K562 (cell line): ENCODE data around the gene JAK3. TPM values are rescaled to one million over a fixed set of nuclear protein-coding genes. Genes with fewer than 3 reads are reported as not detected.
A peak's percentile ranks its signal among the peaks of the same experiment; 100 is the strongest.

Source experiments
- CC2D1A ChIP-seq: fragments of 450-650 bp; IDR thresholded peaks from 2 replicates; pipeline ENCODE4 v1.6.1; 2017; ENCODE audit warnings: mild to moderate bottlenecking
- CHD2 ChIP-seq: IDR thresholded peaks from 2 replicates; pipeline ENCODE4 v1.6.1; 2011; ENCODE audit warnings: low read depth, low read length
- CREB3L1 ChIP-seq: fragments of 450-650 bp; IDR thresholded peaks from 2 replicates; pipeline ENCODE4 v1.6.1; 2014; ENCODE audit warnings: low read depth, mild to moderate bottlenecking, moderate library complexity, borderline replicate concordance
- GATA2 ChIP-seq: sonication (generic); formaldehyde crosslinking; IDR thresholded peaks from 2 replicates; pipeline ENCODE4 v1.4.0; 2020; ENCODE audit warnings: mild to moderate bottlenecking, missing genetic modification reagents
- KAT8 ChIP-seq: fragments of 450-650 bp; IDR thresholded peaks from 2 replicates; pipeline ENCODE4 v1.6.1; 2016; ENCODE audit warnings: low read depth, mild to moderate bottlenecking
- ZC3H4 ChIP-seq: sonication (generic); formaldehyde crosslinking; IDR thresholded peaks from 2 replicates; pipeline ENCODE4 v1.9.0; 2021; ENCODE audit warnings: missing genetic modification reagents, borderline replicate concordance
- ZNF212 ChIP-seq: fragments of 450-650 bp; formaldehyde crosslinking; IDR thresholded peaks from 2 replicates; pipeline ENCODE4 v1.4.0; 2020; ENCODE audit warnings: mild to moderate bottlenecking
- ZNF584 ChIP-seq: fragments of 200-800 bp; sonication (Bioruptor generic); IDR thresholded peaks from 2 replicates; pipeline ENCODE4 v1.6.1; 2016; ENCODE audit warnings: low read depth, mild to moderate bottlenecking, missing genetic modification characterization, missing compliant biosample characterization
- polyA plus RNA-seq, 8 experiments: library from polyadenylated mRNA; depleted of rRNA in 4 of 8; stranded (reverse) in 5 of 8; unstranded in 3 of 8; fragments of >200 nt; fragmentation: Nextera tagmentation in 2 of 8; fragmentation: Illumina TruSeq in 1 of 8; extraction: Ambion mirVana in 2 of 8; extraction: Trizol in 1 of 8; gene quantifications; 2 replicates each; pipeline versions ENCODE4 v1.2.1 to v1.2.3, GENCODE V29; 2011 to 2014; ENCODE audit warnings: inconsistent platforms in 1 of 8, missing spikeins in 1 of 8
- total RNA-seq, 7 experiments: library from RNA; depleted of rRNA in 6 of 7; stranded (reverse); fragments of >200 nt in 6 of 7; fragmentation: Illumina TruSeq in 2 of 7; extraction: Trizol in 2 of 7; gene quantifications; 2 replicates each; pipeline versions ENCODE4 v1.2.1 to v1.2.3, GENCODE V29; 2011 to 2021; ENCODE audit warnings: low replicate concordance in 1 of 7
- TF ChIP-seq, protein P1 (sequence below): fragments of 200-600 bp; sonication (generic); IDR thresholded peaks from one replicate; pipeline ENCODE4 v1.6.1; 2012; ENCODE audit warnings: mild to moderate bottlenecking, low read depth, low read length, inconsistent platforms
- TF ChIP-seq, protein P2 (sequence below): sonication (generic); formaldehyde crosslinking; IDR thresholded peaks from 2 replicates; pipeline ENCODE4 v1.8.0; 2022; ENCODE audit warnings: mild to moderate bottlenecking, missing genetic modification reagents
- TF ChIP-seq, protein P3 (sequence below): fragments of 250-450 bp; sonication (Bioruptor Pico); IDR thresholded peaks from 2 replicates; pipeline ENCODE4 v1.5.0; 2021

JAK3 gene
- total and polyA plus RNA-seq, 9 of the 15 experiments (the other 6 are each of a cell fraction or from before 2014, with no cell fraction given), result 0.01 to 0.18 (median 0.07) TPM; not detected in 1

DNA sequence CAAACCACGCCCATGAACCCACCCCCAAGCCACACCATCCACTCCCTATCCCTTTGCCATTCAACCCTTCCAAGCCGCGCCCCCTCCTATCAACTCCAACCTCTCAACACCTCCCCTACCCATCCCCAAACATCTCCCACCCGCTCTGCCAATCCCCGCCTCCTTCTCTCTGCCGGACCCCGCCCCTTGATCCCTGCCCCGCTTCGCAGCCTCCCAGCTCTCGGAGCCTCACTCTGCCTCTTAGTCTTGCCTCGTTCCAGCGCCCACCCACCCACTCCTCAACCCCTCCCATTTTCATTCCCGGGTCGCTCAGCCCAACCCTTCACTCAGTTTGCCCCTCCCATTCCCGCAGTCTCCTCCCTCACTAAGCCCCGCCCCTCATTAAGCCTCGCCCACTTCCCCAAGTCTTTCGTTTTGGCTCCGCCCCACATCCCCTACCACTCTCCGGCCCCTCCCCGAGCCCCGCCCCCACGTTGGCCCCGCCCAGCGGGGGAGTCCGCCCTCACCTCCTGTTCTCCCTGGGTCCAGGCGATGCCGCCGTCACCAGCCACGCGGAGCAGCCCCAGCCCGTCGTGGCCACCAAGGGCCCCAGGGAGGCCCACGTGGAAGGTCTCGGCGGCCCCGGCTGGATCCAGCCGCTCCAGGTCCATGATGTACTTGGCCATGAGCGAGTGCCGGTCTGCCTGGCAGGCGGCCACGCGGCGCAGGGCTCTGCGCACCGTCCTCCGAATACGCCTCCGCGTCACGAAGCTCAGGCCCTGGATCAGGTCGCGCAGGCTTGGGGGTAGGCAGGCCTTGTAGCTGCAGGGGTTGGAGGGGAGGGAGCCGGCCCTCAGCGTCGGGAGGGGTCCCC, 5.7 kb downstream of the JAK3 start (continued):
- TF ChIP-seq CREB3L1 (peak; percentile 68; the same call in 1 of the 2 replicates), KAT8 (no peak), CHD2 (no peak), ZC3H4 (CRISPR knock-in tag) (no peak), GATA2 (no peak), CC2D1A (0 out of 2 replicates have a peak, but pooled peaks have one; percentile 41), ZNF584 (no peak), ZNF212 (CRISPR knock-in tag) (no peak)
- TF ChIP-seq, protein P1, sequence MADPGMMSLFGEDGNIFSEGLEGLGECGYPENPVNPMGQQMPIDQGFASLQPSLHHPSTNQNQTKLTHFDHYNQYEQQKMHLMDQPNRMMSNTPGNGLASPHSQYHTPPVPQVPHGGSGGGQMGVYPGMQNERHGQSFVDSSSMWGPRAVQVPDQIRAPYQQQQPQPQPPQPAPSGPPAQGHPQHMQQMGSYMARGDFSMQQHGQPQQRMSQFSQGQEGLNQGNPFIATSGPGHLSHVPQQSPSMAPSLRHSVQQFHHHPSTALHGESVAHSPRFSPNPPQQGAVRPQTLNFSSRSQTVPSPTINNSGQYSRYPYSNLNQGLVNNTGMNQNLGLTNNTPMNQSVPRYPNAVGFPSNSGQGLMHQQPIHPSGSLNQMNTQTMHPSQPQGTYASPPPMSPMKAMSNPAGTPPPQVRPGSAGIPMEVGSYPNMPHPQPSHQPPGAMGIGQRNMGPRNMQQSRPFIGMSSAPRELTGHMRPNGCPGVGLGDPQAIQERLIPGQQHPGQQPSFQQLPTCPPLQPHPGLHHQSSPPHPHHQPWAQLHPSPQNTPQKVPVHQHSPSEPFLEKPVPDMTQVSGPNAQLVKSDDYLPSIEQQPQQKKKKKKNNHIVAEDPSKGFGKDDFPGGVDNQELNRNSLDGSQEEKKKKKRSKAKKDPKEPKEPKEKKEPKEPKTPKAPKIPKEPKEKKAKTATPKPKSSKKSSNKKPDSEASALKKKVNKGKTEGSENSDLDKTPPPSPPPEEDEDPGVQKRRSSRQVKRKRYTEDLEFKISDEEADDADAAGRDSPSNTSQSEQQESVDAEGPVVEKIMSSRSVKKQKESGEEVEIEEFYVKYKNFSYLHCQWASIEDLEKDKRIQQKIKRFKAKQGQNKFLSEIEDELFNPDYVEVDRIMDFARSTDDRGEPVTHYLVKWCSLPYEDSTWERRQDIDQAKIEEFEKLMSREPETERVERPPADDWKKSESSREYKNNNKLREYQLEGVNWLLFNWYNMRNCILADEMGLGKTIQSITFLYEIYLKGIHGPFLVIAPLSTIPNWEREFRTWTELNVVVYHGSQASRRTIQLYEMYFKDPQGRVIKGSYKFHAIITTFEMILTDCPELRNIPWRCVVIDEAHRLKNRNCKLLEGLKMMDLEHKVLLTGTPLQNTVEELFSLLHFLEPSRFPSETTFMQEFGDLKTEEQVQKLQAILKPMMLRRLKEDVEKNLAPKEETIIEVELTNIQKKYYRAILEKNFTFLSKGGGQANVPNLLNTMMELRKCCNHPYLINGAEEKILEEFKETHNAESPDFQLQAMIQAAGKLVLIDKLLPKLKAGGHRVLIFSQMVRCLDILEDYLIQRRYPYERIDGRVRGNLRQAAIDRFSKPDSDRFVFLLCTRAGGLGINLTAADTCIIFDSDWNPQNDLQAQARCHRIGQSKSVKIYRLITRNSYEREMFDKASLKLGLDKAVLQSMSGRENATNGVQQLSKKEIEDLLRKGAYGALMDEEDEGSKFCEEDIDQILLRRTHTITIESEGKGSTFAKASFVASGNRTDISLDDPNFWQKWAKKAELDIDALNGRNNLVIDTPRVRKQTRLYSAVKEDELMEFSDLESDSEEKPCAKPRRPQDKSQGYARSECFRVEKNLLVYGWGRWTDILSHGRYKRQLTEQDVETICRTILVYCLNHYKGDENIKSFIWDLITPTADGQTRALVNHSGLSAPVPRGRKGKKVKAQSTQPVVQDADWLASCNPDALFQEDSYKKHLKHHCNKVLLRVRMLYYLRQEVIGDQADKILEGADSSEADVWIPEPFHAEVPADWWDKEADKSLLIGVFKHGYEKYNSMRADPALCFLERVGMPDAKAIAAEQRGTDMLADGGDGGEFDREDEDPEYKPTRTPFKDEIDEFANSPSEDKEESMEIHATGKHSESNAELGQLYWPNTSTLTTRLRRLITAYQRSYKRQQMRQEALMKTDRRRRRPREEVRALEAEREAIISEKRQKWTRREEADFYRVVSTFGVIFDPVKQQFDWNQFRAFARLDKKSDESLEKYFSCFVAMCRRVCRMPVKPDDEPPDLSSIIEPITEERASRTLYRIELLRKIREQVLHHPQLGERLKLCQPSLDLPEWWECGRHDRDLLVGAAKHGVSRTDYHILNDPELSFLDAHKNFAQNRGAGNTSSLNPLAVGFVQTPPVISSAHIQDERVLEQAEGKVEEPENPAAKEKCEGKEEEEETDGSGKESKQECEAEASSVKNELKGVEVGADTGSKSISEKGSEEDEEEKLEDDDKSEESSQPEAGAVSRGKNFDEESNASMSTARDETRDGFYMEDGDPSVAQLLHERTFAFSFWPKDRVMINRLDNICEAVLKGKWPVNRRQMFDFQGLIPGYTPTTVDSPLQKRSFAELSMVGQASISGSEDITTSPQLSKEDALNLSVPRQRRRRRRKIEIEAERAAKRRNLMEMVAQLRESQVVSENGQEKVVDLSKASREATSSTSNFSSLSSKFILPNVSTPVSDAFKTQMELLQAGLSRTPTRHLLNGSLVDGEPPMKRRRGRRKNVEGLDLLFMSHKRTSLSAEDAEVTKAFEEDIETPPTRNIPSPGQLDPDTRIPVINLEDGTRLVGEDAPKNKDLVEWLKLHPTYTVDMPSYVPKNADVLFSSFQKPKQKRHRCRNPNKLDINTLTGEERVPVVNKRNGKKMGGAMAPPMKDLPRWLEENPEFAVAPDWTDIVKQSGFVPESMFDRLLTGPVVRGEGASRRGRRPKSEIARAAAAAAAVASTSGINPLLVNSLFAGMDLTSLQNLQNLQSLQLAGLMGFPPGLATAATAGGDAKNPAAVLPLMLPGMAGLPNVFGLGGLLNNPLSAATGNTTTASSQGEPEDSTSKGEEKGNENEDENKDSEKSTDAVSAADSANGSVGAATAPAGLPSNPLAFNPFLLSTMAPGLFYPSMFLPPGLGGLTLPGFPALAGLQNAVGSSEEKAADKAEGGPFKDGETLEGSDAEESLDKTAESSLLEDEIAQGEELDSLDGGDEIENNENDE, result no peak
- TF ChIP-seq, protein P2, sequence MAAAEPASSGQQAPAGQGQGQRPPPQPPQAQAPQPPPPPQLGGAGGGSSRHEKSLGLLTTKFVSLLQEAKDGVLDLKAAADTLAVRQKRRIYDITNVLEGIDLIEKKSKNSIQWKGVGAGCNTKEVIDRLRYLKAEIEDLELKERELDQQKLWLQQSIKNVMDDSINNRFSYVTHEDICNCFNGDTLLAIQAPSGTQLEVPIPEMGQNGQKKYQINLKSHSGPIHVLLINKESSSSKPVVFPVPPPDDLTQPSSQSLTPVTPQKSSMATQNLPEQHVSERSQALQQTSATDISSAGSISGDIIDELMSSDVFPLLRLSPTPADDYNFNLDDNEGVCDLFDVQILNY, result peak; percentile 93; the same call in 1 of the 2 replicates
- TF ChIP-seq, protein P3, sequence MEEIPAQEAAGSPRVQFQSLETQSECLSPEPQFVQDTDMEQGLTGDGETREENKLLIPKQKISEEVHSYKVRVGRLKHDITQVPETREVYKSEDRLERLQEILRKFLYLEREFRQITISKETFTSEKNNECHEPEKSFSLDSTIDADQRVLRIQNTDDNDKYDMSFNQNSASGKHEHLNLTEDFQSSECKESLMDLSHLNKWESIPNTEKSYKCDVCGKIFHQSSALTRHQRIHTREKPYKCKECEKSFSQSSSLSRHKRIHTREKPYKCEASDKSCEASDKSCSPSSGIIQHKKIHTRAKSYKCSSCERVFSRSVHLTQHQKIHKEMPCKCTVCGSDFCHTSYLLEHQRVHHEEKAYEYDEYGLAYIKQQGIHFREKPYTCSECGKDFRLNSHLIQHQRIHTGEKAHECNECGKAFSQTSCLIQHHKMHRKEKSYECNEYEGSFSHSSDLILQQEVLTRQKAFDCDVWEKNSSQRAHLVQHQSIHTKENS, result no peak
